Measurements from ENCODE around the gene MRM3. TPM values are rescaled to one million over a fixed set of nuclear protein-coding genes. Genes with fewer than 3 reads are reported as not detected.
"Not testable (repeated sequence)": the region's sequence is repeated elsewhere in the genome, so short reads cannot be mapped to it uniquely, and the experiment has no call there.

The MRM3 gene
- total RNA-seq, 1 experiment from 2014 or later, result 61.5 TPM

DNA sequence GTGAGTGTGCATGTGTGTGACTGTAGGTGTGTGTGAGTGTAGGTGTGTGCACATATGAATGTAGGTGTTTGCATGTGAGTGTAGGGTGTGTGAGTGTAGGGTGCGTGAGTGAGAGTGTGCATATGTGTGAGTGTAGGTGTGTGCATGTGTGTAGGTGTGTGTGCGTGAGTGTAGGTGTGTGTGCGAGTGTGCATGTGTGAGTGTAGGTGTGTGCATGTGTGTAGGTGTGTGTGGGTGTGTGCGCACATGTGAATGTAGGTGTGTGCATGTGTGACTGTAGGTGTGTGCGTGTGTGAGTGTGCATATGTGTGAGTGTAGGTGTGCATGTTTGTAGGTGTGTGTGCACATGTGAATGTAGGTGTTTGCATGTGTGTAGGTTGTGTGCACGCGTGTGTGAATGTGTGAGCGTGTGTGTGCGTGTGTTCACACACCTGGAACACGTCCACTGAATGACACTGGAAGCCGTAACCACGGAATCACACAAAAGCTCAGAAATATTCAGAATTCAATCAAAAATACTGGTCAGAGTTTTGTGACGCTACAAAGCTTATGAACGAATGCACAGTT is 30.6 kb downstream of the MRM3 start:
- Histone ChIP-seq H3K36me3 (replicated peaks; ENCODE audit: control insufficient read depth, insufficient read depth, low read length) (peaks cover 19% of the 10 kb centered on the region), H3K27me3 (ENCODE audit: control insufficient read depth, insufficient read depth, low read length) (no peaks in the 10 kb centered on the region), H3K4me3 (ENCODE audit: insufficient read depth, low read depth, low read length) (no peak overlapping the region)
- no peak for DNase-seq

DNA sequence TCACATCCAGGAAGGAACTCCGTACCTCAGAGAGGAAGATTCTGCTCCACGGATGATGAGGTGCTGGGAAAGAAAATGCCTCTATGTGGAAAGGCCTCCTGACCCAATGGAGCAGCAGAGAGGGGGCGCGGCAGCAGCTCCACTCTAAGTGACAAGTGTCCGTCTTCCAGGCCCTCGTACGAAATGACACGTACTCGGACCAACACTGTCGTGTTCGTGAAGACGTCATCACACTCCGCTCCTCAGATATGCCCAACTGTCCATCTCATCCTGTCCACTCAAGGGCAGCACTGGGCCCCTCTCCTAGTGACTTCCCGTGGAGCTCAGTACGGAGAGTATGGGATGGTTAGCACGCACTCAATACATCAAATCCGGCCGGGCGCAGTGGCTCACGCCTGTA is 32.2 kb downstream of the MRM3 start:
- DNase-seq, result no peak
- peaks cover 18% of the 10 kb centered on the region for H3K36me3 ChIP-seq (replicated peaks; ENCODE audit: control insufficient read depth, insufficient read depth, low read length)
- H3K4me3 ChIP-seq (ENCODE audit: insufficient read depth, low read depth, low read length), result no peak overlapping the region
- H3K27me3 ChIP-seq (ENCODE audit: control insufficient read depth, insufficient read depth, low read length), result no peaks in the 10 kb centered on the region

DNA sequence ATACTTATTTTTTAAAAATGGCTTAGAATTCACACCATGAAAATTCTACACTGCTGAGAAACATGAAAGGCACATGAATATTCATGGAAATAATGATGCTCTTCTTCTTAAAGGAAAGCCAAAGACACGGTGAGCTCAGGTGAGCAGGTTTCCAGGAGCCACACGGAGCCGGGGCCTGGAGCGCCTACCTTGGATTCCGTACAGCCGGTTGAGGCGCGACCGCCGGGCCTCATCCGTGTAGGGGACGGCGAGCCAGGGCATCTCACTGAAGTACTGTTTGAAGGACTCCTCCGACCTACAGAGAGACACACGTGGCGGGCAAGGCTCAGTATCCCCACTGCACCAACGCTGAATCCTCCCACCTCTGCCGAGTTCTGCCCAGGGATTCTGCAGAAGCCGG is 37.1 kb downstream of the MRM3 start:
- Histone ChIP-seq H3K36me3 (replicated peaks; ENCODE audit: control insufficient read depth, insufficient read depth, low read length) (peaks cover 23% of the 10 kb centered on the region), H3K27me3 (ENCODE audit: control insufficient read depth, insufficient read depth, low read length) (no peaks in the 10 kb centered on the region), H3K4me3 (ENCODE audit: insufficient read depth, low read depth, low read length) (no peak overlapping the region)
- DNase-seq, result peak; percentile 39

DNA sequence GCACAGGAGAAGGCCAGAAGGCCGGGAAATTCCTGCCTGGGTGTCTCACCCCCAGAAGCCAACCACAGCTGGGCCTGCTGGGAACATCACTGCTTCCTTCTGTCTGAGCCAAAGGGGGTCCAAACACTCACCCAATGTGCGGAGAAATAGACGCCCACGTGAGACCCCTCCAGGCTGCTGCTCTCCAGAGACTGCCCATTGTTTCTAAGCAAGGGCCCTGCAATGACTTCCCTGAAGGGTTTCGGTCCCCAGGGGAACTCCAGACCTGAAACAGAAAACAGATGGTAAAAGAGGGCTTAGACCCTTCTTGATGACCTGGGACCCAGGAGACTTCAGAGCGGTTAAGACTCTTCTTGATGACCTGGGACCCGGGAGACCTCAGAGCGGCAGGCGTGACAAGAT is 41.3 kb downstream of the MRM3 start:
- H3K27me3 ChIP-seq (ENCODE audit: control insufficient read depth, insufficient read depth, low read length), result no peaks in the 10 kb centered on the region
- peaks cover 13% of the 10 kb centered on the region for H3K36me3 ChIP-seq (replicated peaks; ENCODE audit: control insufficient read depth, insufficient read depth, low read length)
- no peak overlapping the region for H3K4me3 ChIP-seq (ENCODE audit: insufficient read depth, low read depth, low read length)
- no peak for DNase-seq

DNA sequence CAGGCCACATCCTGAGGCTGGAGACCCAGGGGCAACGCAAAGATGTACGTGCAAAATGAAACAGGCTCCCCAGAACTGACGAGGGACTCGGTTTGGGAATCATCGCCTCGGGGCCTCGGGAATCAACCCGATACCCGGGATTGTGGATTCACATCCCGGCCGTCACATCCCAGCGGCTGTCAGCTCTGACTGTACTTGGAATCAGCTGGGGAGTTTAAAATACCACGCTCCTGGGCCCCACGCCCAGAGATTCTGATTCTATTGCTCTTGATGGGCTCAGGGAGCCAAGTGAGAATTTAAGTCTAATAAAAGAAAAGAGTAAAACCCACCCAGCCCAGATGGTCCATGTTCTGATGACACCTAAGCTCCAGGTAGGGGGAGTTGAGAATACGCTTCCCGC is 42.2 kb downstream of the MRM3 start:
- peaks cover 12% of the 10 kb centered on the region for H3K36me3 ChIP-seq (replicated peaks; ENCODE audit: control insufficient read depth, insufficient read depth, low read length)
- H3K27me3 ChIP-seq (ENCODE audit: control insufficient read depth, insufficient read depth, low read length), result no peaks in the 10 kb centered on the region
- no peak for DNase-seq
- H3K4me3 ChIP-seq (ENCODE audit: insufficient read depth, low read depth, low read length), result no peak overlapping the region

DNA sequence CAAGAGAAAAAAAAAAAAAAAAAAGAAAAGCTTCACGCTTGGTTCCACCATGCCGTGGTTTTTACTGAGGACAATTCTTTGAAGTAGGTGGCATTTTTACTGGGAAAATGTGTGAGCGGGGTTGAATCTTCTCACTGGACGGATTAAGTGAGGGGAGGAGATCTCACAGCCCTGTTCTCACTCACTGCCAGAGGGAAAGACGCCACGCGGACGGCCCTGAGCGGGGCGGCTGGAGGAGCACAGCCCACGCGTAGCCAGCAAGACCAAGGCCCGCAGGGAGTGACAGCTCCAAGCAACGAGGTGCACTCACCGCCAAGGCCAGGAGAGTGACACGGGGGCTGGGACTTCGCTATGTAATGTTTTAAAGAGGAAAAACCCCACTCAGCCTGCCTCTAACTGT is 43.1 kb downstream of the MRM3 start:
- Histone ChIP-seq H3K4me3 (ENCODE audit: insufficient read depth, low read depth, low read length) (no peak overlapping the region), H3K36me3 (replicated peaks; ENCODE audit: control insufficient read depth, insufficient read depth, low read length) (peaks cover 7% of the 10 kb centered on the region), H3K27me3 (ENCODE audit: control insufficient read depth, insufficient read depth, low read length) (no peaks in the 10 kb centered on the region)
- no peak for DNase-seq

DNA sequence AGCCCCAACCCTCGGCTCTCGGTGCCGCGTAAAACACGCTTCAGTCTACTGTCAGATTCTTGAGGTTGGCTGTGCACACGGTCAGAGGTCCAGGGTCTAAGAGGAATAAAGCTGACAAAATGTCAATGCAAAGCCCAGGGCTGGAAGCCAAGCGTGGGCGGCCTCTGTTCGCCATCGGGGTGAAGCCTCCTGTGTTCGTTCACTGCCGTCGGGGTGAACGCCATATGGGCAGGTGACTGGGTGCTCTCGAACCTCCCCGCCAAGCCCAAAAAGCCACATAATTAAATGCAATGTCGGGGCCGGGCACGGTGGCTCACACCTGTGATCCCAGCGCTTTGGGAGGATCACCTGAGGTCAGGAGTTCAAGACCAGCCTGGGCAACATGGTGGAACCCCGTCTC is 44.6 kb downstream of the MRM3 start:
- Histone ChIP-seq H3K36me3 (replicated peaks; ENCODE audit: control insufficient read depth, insufficient read depth, low read length) (peaks cover 7% of the 10 kb centered on the region), H3K27me3 (ENCODE audit: control insufficient read depth, insufficient read depth, low read length) (no peaks in the 10 kb centered on the region)

DNA sequence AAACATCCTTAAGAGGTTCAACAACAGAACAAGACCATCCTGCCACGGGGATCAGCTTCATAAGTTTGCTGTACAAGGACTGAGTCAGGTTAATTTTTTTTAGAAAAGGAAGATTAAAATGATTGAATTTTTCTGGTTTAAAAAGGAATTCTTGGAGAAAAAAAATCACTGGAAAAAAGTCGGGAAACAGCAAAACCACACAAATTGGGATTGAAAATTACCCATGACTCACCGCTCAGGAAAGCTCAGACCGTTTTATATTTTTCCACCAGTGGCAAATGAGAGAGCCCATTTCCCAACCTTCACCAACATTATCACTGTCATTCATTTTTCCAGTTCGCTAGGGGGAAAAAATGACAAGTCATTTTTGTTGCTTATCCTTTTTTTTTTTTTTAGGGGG is 46.6 kb downstream of the MRM3 start:
- Histone ChIP-seq H3K4me3 (ENCODE audit: insufficient read depth, low read depth, low read length) (no peak overlapping the region), H3K36me3 (replicated peaks; ENCODE audit: control insufficient read depth, insufficient read depth, low read length) (no peaks in the 10 kb centered on the region), H3K27me3 (ENCODE audit: control insufficient read depth, insufficient read depth, low read length) (no peaks in the 10 kb centered on the region)
- no peak for DNase-seq

More for the DNA sequence above, 44.6 kb downstream of the MRM3 start:
- H3K4me3 ChIP-seq (ENCODE audit: insufficient read depth, low read depth, low read length), result no peak overlapping the region
- DNase-seq, result no peak

DNA sequence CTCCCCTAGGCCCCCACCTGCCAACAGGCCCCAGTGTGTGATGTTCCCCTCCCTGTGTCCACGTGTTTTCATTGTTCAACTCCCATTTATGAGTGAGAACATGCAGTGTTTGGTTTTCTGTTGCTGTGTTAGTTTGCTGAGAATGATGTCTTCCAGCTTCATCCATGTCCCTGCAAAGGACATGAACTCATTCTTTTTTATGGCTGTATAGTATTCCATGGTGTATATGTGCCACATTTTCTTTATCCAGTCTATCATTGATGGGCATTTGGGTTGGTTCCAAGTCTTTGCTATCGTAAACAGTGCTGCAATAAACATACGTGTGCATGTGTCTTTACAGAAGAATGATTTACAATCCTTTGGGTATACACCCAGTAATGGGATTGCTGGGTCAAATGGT is 47.5 kb downstream of the MRM3 start:
- H3K4me3 ChIP-seq (ENCODE audit: insufficient read depth, low read depth, low read length); H3K27me3 ChIP-seq (ENCODE audit: control insufficient read depth, insufficient read depth, low read length); H3K36me3 ChIP-seq (replicated peaks; ENCODE audit: control insufficient read depth, insufficient read depth, low read length); DNase-seq: not testable (repeated sequence)

DNA sequence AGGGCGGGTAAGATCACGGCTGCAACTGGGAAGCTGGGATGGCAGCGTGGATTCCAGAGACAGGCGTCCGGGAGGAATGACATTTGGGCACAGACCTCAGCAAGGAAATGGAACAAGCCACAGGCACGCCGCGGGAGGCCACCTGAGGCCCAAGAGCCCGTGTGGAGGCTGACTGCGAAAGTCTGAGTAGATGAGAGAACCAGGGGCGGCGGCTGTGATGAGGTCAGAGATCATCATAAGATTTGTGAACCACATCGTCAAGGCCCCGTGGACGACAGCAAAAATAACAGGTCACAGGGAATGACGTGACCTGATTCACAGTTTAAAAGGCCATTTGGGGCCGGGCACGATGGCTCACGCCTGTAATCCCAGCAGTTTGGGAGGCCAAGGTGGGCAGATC is 48.2 kb downstream of the MRM3 start:
- H3K36me3 ChIP-seq (replicated peaks; ENCODE audit: control insufficient read depth, insufficient read depth, low read length), result no peaks in the 10 kb centered on the region
- H3K27me3 ChIP-seq (ENCODE audit: control insufficient read depth, insufficient read depth, low read length), result no peaks in the 10 kb centered on the region
- DNase-seq, result no peak
- H3K4me3 ChIP-seq (ENCODE audit: insufficient read depth, low read depth, low read length), result no peak overlapping the region

DNA sequence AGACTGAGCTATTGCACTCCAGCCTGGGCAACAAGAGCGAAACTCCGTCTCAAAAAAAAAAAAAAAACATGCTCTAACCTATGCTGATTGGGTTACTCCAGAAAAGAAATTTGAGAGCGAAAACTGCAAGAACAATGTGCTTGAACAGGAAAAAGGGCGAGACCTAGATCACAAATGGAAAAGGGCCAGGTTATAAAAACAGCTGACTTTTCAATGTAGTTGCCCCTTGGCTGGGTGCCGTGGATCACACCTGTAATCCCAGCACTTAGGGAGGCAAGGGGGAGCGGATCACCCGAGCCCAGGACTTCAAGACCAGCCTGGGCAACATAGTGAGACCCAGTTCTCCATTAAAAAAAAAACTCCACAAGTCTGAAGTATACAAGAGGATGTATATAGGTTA is 48.8 kb downstream of the MRM3 start:
- H3K27me3 ChIP-seq (ENCODE audit: control insufficient read depth, insufficient read depth, low read length), result no peaks in the 10 kb centered on the region
- DNase-seq, result no peak
- no peak overlapping the region for H3K4me3 ChIP-seq (ENCODE audit: insufficient read depth, low read depth, low read length)
- no peaks in the 10 kb centered on the region for H3K36me3 ChIP-seq (replicated peaks; ENCODE audit: control insufficient read depth, insufficient read depth, low read length)

DNA sequence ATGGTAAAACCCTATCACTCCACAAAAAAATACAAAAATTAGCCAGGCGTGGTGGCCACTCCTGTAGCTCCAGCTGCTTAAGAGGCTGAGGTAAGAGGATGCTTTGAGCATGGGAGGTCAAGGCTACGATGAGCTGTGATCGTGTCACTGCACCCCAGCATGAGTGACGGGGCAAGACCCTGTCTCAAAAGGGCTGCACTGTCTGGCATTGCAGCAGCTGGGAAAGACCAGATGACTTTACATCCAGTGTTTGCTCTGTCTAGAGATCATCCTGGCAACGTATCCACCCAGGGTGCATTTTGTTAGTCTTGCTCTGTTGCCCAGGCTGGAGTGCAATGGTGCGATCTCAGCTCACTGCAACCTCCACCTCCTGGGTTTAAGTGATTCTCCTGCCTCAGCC is 52.0 kb downstream of the MRM3 start:
- no peak for DNase-seq
- H3K36me3 ChIP-seq (replicated peaks; ENCODE audit: control insufficient read depth, insufficient read depth, low read length), result no peaks in the 10 kb centered on the region

DNA sequence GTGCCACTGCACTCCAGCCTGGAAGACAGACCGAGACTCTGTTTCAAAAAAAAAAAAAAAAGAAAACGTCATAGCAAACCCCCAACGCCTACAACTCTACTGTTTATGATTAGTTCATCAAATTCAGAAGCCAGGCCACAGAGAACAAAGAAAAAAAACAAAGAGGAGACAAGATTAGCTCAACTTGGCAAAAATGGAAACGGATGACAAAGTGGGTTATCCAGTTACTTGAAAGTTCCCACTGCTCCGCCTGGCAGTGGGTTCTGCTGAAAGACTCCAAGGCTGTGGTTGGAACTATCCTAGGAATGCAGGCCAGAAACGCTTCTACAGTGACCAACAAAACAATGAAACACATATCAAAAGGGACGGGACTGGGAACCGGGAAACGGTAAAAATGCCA is 53.1 kb downstream of the MRM3 start:
- DNase-seq, result peak; percentile 78
- Histone ChIP-seq H3K4me3 (ENCODE audit: insufficient read depth, low read depth, low read length) (no peak overlapping the region), H3K27me3 (ENCODE audit: control insufficient read depth, insufficient read depth, low read length) (no peaks in the 10 kb centered on the region), H3K36me3 (replicated peaks; ENCODE audit: control insufficient read depth, insufficient read depth, low read length) (no peaks in the 10 kb centered on the region)

More for the DNA sequence above, 52.0 kb downstream of the MRM3 start:
- no peak overlapping the region for H3K4me3 ChIP-seq (ENCODE audit: insufficient read depth, low read depth, low read length)
- no peaks in the 10 kb centered on the region for H3K27me3 ChIP-seq (ENCODE audit: control insufficient read depth, insufficient read depth, low read length)

DNA sequence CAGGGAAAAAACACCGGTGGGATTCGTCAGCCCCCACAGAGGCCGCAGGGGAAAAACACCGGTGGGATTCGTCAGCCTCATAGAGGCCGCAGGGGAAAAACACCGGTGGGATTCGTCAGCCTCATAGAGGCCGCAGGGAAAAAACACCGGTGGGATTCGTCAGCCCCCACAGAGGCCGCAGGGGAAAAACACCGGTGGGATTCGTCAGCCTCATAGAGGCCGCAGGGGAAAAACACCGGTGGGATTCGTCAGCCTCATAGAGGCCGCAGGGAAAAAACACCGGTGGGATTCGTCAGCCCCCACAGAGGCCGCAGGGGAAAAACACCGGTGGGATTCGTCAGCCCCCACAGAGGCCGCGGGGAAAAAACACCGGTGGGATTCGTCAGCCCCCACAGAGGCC is 53.6 kb downstream of the MRM3 start:
- H3K36me3 ChIP-seq (replicated peaks; ENCODE audit: control insufficient read depth, insufficient read depth, low read length); H3K4me3 ChIP-seq (ENCODE audit: insufficient read depth, low read depth, low read length); DNase-seq; H3K27me3 ChIP-seq (ENCODE audit: control insufficient read depth, insufficient read depth, low read length): not testable (repeated sequence)

DNA sequence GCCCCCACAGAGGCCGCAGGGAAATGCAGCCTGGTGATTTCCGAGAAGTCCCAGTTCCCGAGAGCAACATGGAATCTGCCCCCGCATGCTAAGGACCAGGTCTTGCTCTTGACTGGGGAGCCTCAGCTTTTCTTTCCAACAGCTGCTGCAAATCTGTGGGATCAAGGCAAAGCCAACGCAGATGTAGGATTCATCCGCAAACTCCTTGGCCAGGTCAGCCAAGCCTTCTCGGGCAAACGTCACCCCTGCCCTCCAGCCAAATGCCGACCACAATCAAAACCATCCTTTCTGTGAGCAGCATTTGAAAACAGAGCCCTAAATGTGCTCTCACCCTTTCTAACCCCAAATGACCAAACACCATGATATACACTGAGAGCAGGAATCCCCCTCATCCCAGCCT is 54.0 kb downstream of the MRM3 start:
- Histone ChIP-seq H3K4me3 (ENCODE audit: insufficient read depth, low read depth, low read length) (no peak overlapping the region), H3K27me3 (ENCODE audit: control insufficient read depth, insufficient read depth, low read length) (no peaks in the 10 kb centered on the region), H3K36me3 (replicated peaks; ENCODE audit: control insufficient read depth, insufficient read depth, low read length) (no peaks in the 10 kb centered on the region)
- peak; percentile 70 for DNase-seq

DNA sequence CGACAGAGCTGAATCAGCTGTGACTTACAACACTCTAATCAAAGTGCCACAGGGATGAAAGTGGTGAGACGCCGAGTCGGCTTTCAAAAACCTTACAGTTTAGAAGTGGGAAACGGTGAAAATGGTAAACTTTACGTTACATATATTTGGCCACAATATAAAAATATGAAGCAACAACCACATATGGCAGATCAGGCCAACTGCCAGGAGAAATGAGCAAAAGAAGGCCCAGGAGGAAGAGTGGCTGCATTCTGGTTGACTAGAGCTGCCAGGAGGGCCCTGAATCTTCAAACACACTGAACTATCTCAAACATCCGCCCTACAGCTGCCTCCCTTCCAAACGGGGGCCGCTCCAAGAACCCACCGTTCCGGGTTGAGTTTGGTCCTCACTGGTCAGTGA is 56.3 kb downstream of the MRM3 start:
- no peak for DNase-seq
- Histone ChIP-seq H3K27me3 (ENCODE audit: control insufficient read depth, insufficient read depth, low read length) (no peaks in the 10 kb centered on the region), H3K36me3 (replicated peaks; ENCODE audit: control insufficient read depth, insufficient read depth, low read length) (no peaks in the 10 kb centered on the region; the same call in 1 of the 2 replicates), H3K4me3 (ENCODE audit: insufficient read depth, low read depth, low read length) (no peak overlapping the region)
